ENCODE results near the gene GSDMA.
"Not testable (repeated sequence)": the region's sequence is repeated elsewhere in the genome, so short reads cannot be mapped to it uniquely, and the experiment has no call there.

The GSDMA gene

GRCh38 chr17:39999067-39999466, 36.3 kb downstream of the GSDMA start:
- no peak for FAIRE-seq

GRCh38 chr17:40000161-40000560, 37.4 kb downstream of the GSDMA start:
- FAIRE-seq = no peak

GRCh38 chr17:40001335-40001734, 38.5 kb downstream of the GSDMA start:
- FAIRE-seq = not testable (repeated sequence)

GRCh38 chr17:40004072-40004471, 41.3 kb downstream of the GSDMA start:
- FAIRE-seq = no peak

GRCh38 chr17:40004712-40005111, 41.9 kb downstream of the GSDMA start:
- no peak for FAIRE-seq

GRCh38 chr17:40005520-40005919, 42.7 kb downstream of the GSDMA start:
- FAIRE-seq = no peak

- not testable (repeated sequence) for FAIRE-seq
Observed at GRCh38 chr17:40010946-40011500, 48.2 kb downstream of the GSDMA start.

- FAIRE-seq = not testable (repeated sequence)
Observed at GRCh38 chr17:40012017-40012647, 49.3 kb downstream of the GSDMA start.

GRCh38 chr17:40014375-40014980, 51.7 kb downstream of the GSDMA start:
- FAIRE-seq = no peak

- no peak for FAIRE-seq
Observed at GRCh38 chr17:40015005-40015997, 52.5 kb downstream of the GSDMA start, which contains the start of gene CSF3. Gene CSF3, plus strand, starts transcription at chr17:40015440. Its CDS starts 35 bp downstream, at chr17:40015475.

GRCh38 chr17:40015998-40016985, 53.5 kb downstream of the GSDMA start:
- no peak for FAIRE-seq

- no peak for FAIRE-seq
Observed at GRCh38 chr17:40017422-40018080, 54.7 kb downstream of the GSDMA start.

- no peak for FAIRE-seq
Observed at GRCh38 chr17:40018211-40019121, 55.7 kb downstream of the GSDMA start.

- FAIRE-seq = no peak
Observed at GRCh38 chr17:40019140-40019991, 56.6 kb downstream of the GSDMA start.

- no peak for FAIRE-seq
Observed at GRCh38 chr17:40020146-40020545, 57.3 kb downstream of the GSDMA start.

GRCh38 chr17:40021451-40021971, 58.7 kb downstream of the GSDMA start:
- no peak for FAIRE-seq

GRCh38 chr17:40022497-40022896, 59.7 kb downstream of the GSDMA start:
- no peak for FAIRE-seq

GRCh38 chr17:40022961-40023541, 60.2 kb downstream of the GSDMA start:
- no peak for FAIRE-seq
